ENCODE measurements around the gene ENOX2.
"Not testable (repeated sequence)": the region's sequence is repeated elsewhere in the genome, so short reads cannot be mapped to it uniquely, and the experiment has no call there.

Gene ENOX2

DNA sequence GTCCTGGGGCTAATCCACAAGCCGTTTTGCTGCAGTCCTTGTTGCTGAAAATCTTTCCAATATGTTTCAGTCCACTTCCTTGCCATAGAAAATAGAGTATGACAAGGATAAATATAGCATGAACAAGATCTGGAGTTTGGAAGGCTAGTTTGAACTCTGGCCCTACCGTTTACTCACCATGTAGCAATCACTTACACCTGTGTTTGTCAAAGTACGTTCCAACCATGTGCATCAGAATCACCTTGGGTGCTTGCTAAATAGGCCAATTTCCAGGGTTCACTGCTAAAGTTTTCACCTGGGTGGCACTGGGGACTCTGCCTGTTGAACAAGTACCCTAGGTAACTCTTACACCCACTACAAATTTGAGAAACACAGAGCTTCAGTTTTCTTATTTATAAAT lies 188.9 kb downstream of the ENOX2 start:
- no peak for TF ChIP-seq CTCF (IDR thresholded peaks at IDR 0.05; ENCODE audit: insufficient read depth, low read depth, low read length, missing control alignments)
- no peak for DNase-seq (ENCODE audit: low read depth)
- no peak overlapping the region for H3K4me3 ChIP-seq (ENCODE audit: low read depth, low read length)

GRCh38 chrX:130709178-130709577 lies 193.8 kb downstream of the ENOX2 start:
- not testable (repeated sequence) for H3K4me3 ChIP-seq (ENCODE audit: low read depth, low read length)

DNA sequence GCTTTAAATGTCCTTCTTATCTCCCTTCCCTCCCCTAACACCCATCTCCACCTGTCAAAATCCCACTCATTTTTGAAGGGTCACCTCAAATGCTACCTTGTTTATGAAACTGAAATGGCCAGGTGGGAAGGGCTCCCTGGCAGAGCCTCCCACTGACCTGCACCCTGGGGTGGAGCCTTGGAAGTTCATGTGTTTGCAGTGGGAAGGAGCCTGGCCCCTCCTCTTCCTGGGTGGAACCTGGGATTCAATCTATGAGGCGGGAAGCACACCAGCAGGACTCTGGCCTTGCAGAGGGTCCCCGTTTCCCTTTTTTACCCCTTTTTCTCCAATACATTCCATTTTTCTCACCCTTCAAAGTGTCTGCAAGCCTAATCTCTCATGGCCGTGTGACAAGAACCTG lies 197.4 kb downstream of the ENOX2 start:
- no peak overlapping the region for H3K4me3 ChIP-seq (ENCODE audit: low read depth, low read length)
- DNase-seq (ENCODE audit: low read depth), result no peak
- no peak for TF ChIP-seq CTCF (IDR thresholded peaks at IDR 0.05; ENCODE audit: insufficient read depth, low read depth, low read length, missing control alignments)

More at GRCh38 chrX:130709178-130709577, 193.8 kb downstream of the ENOX2 start:
- DNase-seq (ENCODE audit: low read depth), result not testable (repeated sequence)

DNA sequence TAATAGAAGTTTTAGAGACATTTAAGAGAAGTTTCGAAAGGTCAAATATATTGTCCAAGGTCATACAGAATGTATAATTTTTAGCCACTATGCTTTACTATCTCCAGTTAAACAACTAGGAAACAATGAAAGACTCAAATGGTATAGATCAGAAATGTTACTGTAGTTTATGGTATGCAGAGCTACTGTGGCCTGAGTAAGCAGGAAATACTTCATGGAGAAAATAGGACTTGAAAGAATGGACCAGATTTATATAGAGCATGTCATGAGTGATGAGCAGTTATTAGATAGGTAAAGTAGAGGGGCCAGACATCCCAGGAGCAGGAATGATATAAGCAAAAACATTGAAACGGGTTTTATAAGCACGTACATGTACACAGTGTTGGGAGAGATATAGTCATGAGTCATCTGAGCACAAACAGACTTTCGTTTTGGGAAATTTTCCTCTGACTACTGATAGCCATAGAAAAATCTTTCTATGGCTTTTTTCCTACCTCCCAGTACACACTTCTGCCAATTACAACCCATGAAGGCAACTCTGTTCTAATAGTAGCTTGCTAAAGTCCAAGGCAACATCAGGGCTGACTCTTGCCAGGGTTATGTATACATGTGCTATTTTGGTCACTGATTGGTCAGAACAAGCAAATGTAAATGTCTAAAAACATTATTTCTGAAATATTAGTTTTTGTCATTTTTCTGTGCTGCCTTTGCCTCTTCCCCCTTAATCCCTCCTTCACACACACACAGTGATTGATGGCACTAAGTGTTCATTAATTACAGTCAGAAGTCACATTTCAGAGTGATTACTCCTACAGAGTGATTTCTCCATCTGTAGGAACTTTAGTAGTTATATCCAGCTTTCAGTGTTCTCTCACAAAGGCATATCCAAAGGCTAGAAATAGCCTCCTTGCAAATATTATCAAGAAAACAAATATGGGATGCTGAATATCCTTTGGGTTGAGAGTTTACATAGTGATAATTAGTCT lies 198.7 kb downstream of the ENOX2 start:
- TF ChIP-seq CTCF (IDR thresholded peaks at IDR 0.05; ENCODE audit: insufficient read depth, low read depth, low read length, missing control alignments), result no peak
- DNase-seq (ENCODE audit: low read depth), result no peak
- no peak overlapping the region for H3K4me3 ChIP-seq (ENCODE audit: low read depth, low read length)

DNA sequence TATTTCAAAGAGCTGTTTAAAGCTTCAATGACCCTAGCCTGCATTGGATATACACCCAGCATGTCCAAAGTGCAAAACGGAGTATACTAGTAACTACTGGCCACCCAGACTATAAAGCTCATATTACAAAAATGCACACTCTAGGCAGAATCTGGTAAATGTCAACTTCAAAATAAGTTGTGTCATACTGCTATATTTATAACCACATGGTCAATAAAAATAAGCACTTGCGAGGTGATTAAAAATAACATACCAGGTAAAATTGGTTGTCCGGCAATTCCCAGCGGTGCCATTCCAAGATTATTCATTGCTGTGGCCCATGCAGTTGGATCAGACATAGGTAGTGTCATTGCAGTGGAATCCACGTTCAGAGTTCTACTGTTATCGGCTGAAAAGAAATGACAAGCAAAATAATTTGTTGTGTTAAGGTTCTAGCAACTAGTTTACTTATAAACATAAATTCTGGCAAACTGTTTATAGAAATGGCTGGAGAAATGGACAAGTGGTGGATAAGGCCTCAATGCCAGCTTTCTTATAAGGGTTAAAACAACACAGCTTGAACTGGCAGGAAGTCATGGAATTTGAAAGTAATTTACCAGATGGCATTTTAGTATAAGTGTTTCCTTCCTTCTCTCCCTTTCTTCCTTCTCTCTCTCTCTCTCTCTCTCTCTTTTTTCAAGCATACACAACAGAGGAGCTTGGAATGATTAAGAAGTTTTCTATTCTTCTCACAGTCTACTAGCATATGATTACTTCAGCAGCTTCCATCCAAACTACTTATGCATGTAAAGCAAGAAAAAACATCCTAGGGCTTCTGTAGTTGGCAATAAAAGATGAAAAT lies 199.9 kb downstream of the ENOX2 start:
- no peak for TF ChIP-seq CTCF (IDR thresholded peaks at IDR 0.05; ENCODE audit: insufficient read depth, low read depth, low read length, missing control alignments)
- no peak for DNase-seq (ENCODE audit: low read depth)
- no peak overlapping the region for H3K4me3 ChIP-seq (ENCODE audit: low read depth, low read length)

DNA sequence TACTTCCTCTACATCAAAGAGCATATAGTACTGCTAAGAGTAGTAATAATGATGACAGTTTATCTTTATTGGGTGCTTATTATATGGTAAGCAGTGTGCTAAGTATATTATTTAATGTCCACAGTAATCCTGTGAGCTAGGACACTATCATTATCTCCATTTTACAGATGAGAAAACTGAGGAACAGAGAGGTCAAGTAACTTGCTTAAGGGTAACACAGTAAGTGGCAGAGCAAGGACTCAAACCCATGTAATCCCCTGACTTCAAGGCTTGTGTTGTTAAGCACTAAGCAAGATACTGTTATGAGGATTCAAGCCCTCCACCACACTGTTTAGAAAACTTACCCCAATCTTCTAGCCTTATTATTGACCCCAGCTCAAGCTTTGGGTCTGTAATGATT lies 202.4 kb downstream of the ENOX2 start:
- DNase-seq (ENCODE audit: low read depth), result no peak
- TF ChIP-seq CTCF (IDR thresholded peaks at IDR 0.05; ENCODE audit: insufficient read depth, low read depth, low read length, missing control alignments), result no peak
- no peak overlapping the region for H3K4me3 ChIP-seq (ENCODE audit: low read depth, low read length)

DNA sequence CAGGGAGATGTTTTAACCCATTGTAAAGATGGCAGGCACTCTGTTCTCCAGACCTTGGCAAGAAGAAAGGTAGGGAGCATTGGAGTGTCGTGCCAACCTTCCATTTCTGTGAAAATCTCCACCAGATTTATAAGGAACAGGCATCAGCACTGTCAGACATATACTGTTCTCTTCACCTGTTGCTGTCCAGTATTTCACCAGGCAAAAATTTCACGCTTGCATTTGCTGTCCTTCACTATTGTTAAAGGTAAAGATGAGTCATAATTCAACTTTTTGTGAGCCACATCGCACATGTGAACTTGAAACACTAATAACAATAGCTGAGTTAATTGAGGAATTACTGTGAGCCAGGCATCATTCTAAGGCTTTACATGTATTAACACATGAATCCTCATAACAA lies 203.4 kb downstream of the ENOX2 start:
- no peak overlapping the region for H3K4me3 ChIP-seq (ENCODE audit: low read depth, low read length)
- DNase-seq (ENCODE audit: low read depth), result no peak
- no peak for TF ChIP-seq CTCF (IDR thresholded peaks at IDR 0.05; ENCODE audit: insufficient read depth, low read depth, low read length, missing control alignments)
